OCI-M1 (cell line): ENCODE data around the gene F11R.
"Not testable (repeated sequence)": the region's sequence is repeated elsewhere in the genome, so short reads cannot be mapped to it uniquely, and the experiment has no call there.

Source experiments
- DNase-seq: peaks from one replicate; lab custom pipeline; 2025; lab: John Stamatoyannopoulos, UW

F11R gene

GRCh38 chr1:161044535-161044907, 23.6 kb upstream of the F11R start:
- DNase-seq, result no peak

GRCh38 chr1:161039546-161039945, 18.6 kb upstream of the F11R start:
- no peak for DNase-seq

GRCh38 chr1:161039154-161039545, 18.2 kb upstream of the F11R start:
- DNase-seq, result no peak

- no peak for DNase-seq
Measured at GRCh38 chr1:161038523-161039153, 17.7 kb upstream of the F11R start, which contains the start of gene TSTD1. TSTD1 (minus strand) TSS chr1:161038964; CDS start chr1:161038889, 75 bp downstream.

- DNase-seq, result no peak
Measured at GRCh38 chr1:161037661-161038522, 16.9 kb upstream of the F11R start.

- no peak for DNase-seq
Measured at GRCh38 chr1:161033751-161034150, 12.8 kb upstream of the F11R start.

GRCh38 chr1:161032409-161032808, 11.5 kb upstream of the F11R start:
- DNase-seq, result no peak

- DNase-seq, result no peak
Measured at GRCh38 chr1:161031874-161032273, 10.9 kb upstream of the F11R start.

- not testable (repeated sequence) for DNase-seq
Measured at GRCh38 chr1:161029466-161029865, 8.5 kb upstream of the F11R start.

- DNase-seq, result not testable (repeated sequence)
Measured at GRCh38 chr1:161026954-161027353, 6.0 kb upstream of the F11R start.

GRCh38 chr1:161022432-161022831, 1.5 kb upstream of the F11R start:
- DNase-seq, result not testable (repeated sequence)

- DNase-seq, result no peak
Measured at GRCh38 chr1:161021970-161022353, 1.0 kb upstream of the F11R start.

- DNase-seq, result peak; percentile 97
Measured at GRCh38 chr1:161021165-161021969, 415 bp upstream of the F11R start.

- DNase-seq, result peak; percentile 70
Measured at GRCh38 chr1:161019751-161020495, 1.0 kb downstream of the F11R start.

GRCh38 chr1:161019111-161019660, 1.8 kb downstream of the F11R start:
- DNase-seq, result peak; percentile 33

- DNase-seq, result no peak
Measured at GRCh38 chr1:161018631-161018930, 2.4 kb downstream of the F11R start.

GRCh38 chr1:161017756-161018630, 3.0 kb downstream of the F11R start:
- no peak for DNase-seq

- not testable (repeated sequence) for DNase-seq
Measured at GRCh38 chr1:161017181-161017580, 3.8 kb downstream of the F11R start.

- DNase-seq, result not testable (repeated sequence)
Measured at GRCh38 chr1:161016683-161017082, 4.3 kb downstream of the F11R start.

- peak; percentile 97 for DNase-seq
Measured at GRCh38 chr1:161013488-161014230, 7.3 kb downstream of the F11R start.
